GM21717 (cell line): ENCODE results near the gene CAV2.

ENCODE experiments used
- ATAC-seq: cut with Tn5 transposase; IDR thresholded peaks from one replicate; pipeline ENCODE4 v1.9.1; 2021; ENCODE audit warnings: mild to moderate bottlenecking, moderate library complexity; ENCODE audit not compliant: unreplicated experiment

CAV2 gene

GRCh38 chr7:116545411-116545993 lies 46.0 kb downstream of the CAV2 start:
- ATAC-seq = no peak

GRCh38 chr7:116546054-116546453 lies 46.5 kb downstream of the CAV2 start:
- no peak for ATAC-seq

DNA sequence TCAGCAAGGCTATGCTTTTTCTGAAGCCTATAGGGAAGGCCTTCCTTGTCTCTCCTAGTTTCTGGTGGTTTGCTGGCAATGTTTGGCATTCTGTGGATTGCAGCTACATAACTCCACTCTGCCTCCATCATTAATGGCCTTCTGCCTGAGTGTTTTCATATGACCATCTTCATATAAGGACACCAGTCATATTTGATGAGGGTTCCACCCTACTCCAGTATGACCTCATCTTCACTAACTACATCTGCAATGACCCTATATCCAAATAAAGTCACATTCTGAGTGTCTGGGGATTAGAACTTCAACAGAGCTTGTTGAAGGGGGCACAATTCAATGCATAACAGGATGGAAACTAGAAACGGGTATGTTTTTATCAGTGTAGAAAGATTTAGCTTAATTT lies 47.4 kb downstream of the CAV2 start:
- no peak for ATAC-seq

GRCh38 chr7:116547347-116547746 lies 47.8 kb downstream of the CAV2 start:
- ATAC-seq = no peak

DNA sequence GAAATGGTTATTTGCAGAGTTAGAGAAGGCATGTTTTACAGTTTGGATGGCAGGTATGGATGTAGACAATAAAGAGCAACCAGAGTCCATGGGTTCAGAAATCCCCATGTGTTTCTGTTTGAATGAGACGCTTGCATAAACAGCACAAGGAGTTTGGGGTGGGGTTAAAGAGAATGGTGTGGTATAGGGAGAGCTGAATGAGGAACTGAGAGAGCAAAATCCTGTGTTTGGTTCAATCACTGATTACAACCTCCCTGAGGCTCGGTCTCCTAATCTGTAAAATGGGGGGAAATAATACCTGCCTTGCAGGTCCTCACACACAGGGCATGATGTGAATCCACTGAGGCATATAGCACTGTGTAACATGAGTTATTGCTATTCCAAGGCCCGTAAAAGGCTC lies 49.0 kb downstream of the CAV2 start:
- peak; percentile 97 for ATAC-seq

DNA sequence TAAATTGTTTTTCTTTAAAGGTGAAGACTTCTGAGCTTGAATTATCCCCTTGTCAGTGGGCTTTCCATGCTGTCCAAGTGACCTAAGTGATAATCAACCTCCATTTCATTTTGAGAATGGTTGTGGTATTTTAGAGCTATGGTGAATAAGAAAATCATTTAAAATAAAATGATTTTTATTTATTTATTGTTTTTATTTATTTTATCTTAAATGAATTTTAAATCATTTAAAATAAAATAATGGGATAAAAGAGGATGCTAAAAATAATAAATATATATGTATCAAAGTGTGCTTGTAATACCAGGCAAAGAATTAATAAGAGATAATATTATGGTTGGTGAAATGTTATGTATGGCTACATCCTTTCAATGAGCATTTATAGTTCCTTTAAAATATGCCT lies 49.8 kb downstream of the CAV2 start:
- no peak for ATAC-seq

- ATAC-seq = no peak
These were observed 52.2 kb downstream of the CAV2 start for GRCh38 chr7:116551692-116552091.

GRCh38 chr7:116552602-116553001 lies 53.1 kb downstream of the CAV2 start:
- no peak for ATAC-seq

- no peak for ATAC-seq
These were observed 53.8 kb downstream of the CAV2 start for GRCh38 chr7:116553168-116553964.

DNA sequence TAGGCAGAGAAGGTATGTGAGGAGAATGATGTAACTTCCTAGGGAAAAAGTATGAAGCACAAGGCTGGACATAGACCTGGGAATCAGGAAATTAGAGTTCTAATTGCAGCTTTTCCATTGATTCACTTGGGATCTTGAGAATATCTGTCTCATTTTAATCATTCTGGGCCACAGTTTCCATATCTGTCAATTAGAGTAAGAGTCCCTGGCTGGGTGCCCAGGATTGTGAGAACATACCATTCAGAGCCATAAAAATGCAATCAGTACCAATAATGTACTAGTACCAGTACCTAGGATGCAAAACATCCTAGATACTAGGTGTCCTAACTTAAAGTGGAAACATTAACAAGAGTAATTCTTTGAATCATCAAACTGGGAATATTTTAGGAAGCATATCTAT lies 54.9 kb downstream of the CAV2 start:
- ATAC-seq = no peak

DNA sequence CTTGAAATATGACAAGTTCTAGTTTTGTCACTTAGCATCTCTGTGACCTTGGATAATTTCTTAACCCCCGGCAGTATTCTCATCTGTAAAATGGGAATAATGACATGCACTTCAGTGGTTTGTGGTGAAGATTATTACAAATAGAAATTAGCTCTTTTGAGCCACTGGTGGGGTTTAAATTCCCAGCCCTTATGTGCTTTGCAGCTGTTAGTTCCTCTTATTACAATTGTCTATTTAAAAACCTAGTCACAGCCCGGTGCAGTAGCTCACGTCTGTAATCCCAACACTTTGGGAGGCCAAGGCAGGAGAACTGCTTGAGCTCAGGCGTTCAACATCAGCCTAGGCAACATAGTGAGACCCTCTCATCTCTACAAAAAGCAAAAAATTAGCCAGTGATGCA lies 55.4 kb downstream of the CAV2 start:
- no peak for ATAC-seq

DNA sequence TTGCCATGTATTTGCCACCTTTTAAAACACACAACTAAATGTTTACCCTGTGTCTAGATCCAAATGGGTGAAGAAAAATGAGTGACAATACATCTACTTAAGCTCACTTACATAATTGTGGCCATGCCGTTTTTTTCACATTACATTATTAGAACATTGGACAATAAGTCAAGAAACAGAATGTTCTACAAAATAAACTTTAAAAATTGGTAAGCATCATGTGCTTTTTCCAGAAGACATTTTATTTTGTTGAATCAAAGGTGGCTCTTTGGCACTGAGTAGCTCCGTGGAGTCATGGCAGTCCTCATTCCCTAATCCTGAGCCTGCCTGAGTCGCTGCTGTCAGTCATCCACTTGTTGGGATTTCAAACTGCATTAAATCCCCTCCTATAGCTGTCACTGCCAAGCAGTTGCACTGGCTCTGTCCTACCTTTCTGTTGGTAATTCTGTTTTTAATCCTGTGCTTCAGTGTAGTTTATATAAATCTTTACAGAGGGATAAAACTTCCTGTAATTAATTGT lies 57.6 kb downstream of the CAV2 start:
- ATAC-seq = no peak

- ATAC-seq = no peak
These were observed 58.4 kb downstream of the CAV2 start for GRCh38 chr7:116557901-116558300.
